B cell (primary cell): Measurements from ENCODE around the gene HSPBAP1. TPM values are rescaled to one million over a fixed set of nuclear protein-coding genes. Genes with fewer than 3 reads are reported as not detected.

Experiments used
- ATAC-seq: fragments of 200-7000 bp; cut with Tn5 transposase; one replicate; pipeline ENCODE4 v1.10.0; 2021; ENCODE audit warnings: low read depth, mild to moderate bottlenecking, moderate number of reproducible peaks, moderate library complexity
- CTCF ChIA-PET: fragments of 350-600 bp; sonication (Branson Sonifier 250); formaldehyde crosslinking; loops from one replicate; lab custom pipeline; 2021; ENCODE audit warnings: antibody characterized with exemption, inconsistent platforms; lab: Charles Lee
- POLR2A ChIA-PET: fragments of 350-600 bp; sonication (Branson Sonifier 250); formaldehyde crosslinking; loops from one replicate; lab custom pipeline; 2021; ENCODE audit warnings: antibody characterized with exemption; lab: Charles Lee
- DNase-seq: peaks from one replicate; pipeline ENCODE4 v3.0.0; 2013
- H2AFZ ChIP-seq: 2 replicates; pipeline ENCODE4 v1.6.1; 2012; ENCODE audit warnings: mild to moderate bottlenecking, low read depth, low read length; ENCODE audit not compliant: insufficient read depth, poor library complexity, severe bottlenecking
- H3K27ac ChIP-seq, 2 donors: 1 replicate in 1 of 2; 2 replicates in 1 of 2; pipeline ENCODE4 v1.5.1; 2012 to 2013; ENCODE audit warnings: low read length in 2 of 2, mild to moderate bottlenecking in 2 of 2, moderate library complexity in 1 of 2
- H3K27me3 ChIP-seq, 4 experiments: fragments of 200-600 bp in 1 of 4; sonication (generic) in 1 of 4; replicated peaks in 1 of 4; 1 replicate in 2 of 4; 2 replicates in 2 of 4; pipeline versions ENCODE4 v1.6.1 to v1.7.0; 2013 to 2016; ENCODE audit warnings: low read length in 3 of 4, mild to moderate bottlenecking in 2 of 4, mixed read lengths in 1 of 4, moderate library complexity in 1 of 4; ENCODE audit not compliant: insufficient read depth in 4 of 4, control insufficient read depth in 3 of 4; ENCODE audit errors: control extremely low read depth in 1 of 4
- H3K36me3 ChIP-seq, 2 experiments: replicated peaks in 1 of 2; 1 replicate in 1 of 2; 2 replicates in 1 of 2; pipeline versions ENCODE4 v1.6.1 to v1.7.1; 2013; ENCODE audit warnings: low read length in 1 of 2; ENCODE audit not compliant: insufficient read depth in 2 of 2, control insufficient read depth in 1 of 2; ENCODE audit errors: control extremely low read depth in 1 of 2, extremely low read depth in 1 of 2
- H3K4me1 ChIP-seq, 2 donors: fragments of 200-600 bp in 1 of 2; sonication (generic) in 1 of 2; 1 replicate in 1 of 2; 2 replicates in 1 of 2; pipeline versions ENCODE4 v1.5.1 to v1.6.1; 2013 to 2017; ENCODE audit warnings: low read length in 2 of 2; ENCODE audit not compliant: control insufficient read depth in 2 of 2, insufficient read depth in 2 of 2
- H3K4me2 ChIP-seq: replicated peaks from 2 replicates; pipeline ENCODE3; 2012; ENCODE audit warnings: mild to moderate bottlenecking, low read depth, low read length; ENCODE audit not compliant: poor library complexity, severe bottlenecking
- H3K4me3 ChIP-seq, 5 experiments: fragments of 200-600 bp in 1 of 5; sonication (generic) in 1 of 5; 1 replicate in 3 of 5; 2 replicates in 2 of 5; pipeline versions ENCODE4 v1.5.1 to v1.7.0; 2011 to 2016; ENCODE audit warnings: low read length in 4 of 5, mild to moderate bottlenecking in 4 of 5, low read depth in 2 of 5, control low read depth in 1 of 5, moderate library complexity in 1 of 5; ENCODE audit not compliant: insufficient read depth in 1 of 5; ENCODE audit errors: control extremely low read depth in 1 of 5, extremely low read depth in 1 of 5
- H3K79me2 ChIP-seq: fragments of 200-600 bp; sonication (generic); one replicate; pipeline ENCODE4 v1.6.0; 2016; ENCODE audit warnings: low read length; ENCODE audit not compliant: control insufficient read depth, insufficient read depth
- H3K9ac ChIP-seq: fragments of 200-600 bp; sonication (generic); 2 replicates; pipeline ENCODE4 v1.6.1; 2017; ENCODE audit warnings: mild to moderate bottlenecking, low read length, moderate library complexity
- H3K9me3 ChIP-seq, 3 donors: one replicate each; pipeline versions ENCODE4 v1.6.1 to v1.7.1; 2013; ENCODE audit warnings: low read length in 2 of 3; ENCODE audit not compliant: control insufficient read depth in 2 of 3, insufficient read depth in 1 of 3; ENCODE audit errors: control extremely low read depth in 1 of 3
- H4K20me1 ChIP-seq: 2 replicates; pipeline ENCODE4 v1.6.0; 2012; ENCODE audit warnings: mild to moderate bottlenecking, low read length; ENCODE audit not compliant: insufficient read depth, control insufficient read depth, poor library complexity, severe bottlenecking
- H3K27ac Mint-ChIP-seq: one replicate; pipeline ENCODE4 v1.8.0; 2021; ENCODE audit warnings: mixed read lengths
- H3K27me3 Mint-ChIP-seq: one replicate; pipeline ENCODE4 v1.8.0; 2021; ENCODE audit warnings: mixed read lengths
- H3K4me1 Mint-ChIP-seq: one replicate; pipeline ENCODE4 v1.8.0; 2021; ENCODE audit warnings: mixed read lengths
- H3K4me3 Mint-ChIP-seq: one replicate; pipeline ENCODE4 v1.8.0; 2021; ENCODE audit warnings: mixed read lengths
- H3K9me3 Mint-ChIP-seq: one replicate; pipeline ENCODE4 v1.8.0; 2022; ENCODE audit warnings: mixed read lengths; ENCODE audit not compliant: insufficient read depth
- CTCF ChIP-seq: fragments of 200-600 bp; IDR thresholded peaks from one replicate; pipeline ENCODE4 v1.8.0; 2022; ENCODE audit warnings: antibody characterized with exemption, mild to moderate bottlenecking
- EZH2 ChIP-seq: IDR thresholded peaks from 2 replicates; pipeline ENCODE4 v1.6.1; 2012; ENCODE audit warnings: borderline replicate concordance, low read depth, mild to moderate bottlenecking, moderate library complexity, low read length; ENCODE audit not compliant: insufficient read depth, poor library complexity, severe bottlenecking
- WGBS: methylation state at CpG from one replicate; pipeline ENCODE4 v1.1.5; 2013; ENCODE audit warnings: missing lambda C conversion rate; ENCODE audit not compliant: insufficient coverage; 5-methylcytosine and 5-hydroxymethylcytosine counted together
- intact Hi-C: fragments of 100-400 bp; cut with micrococcal nuclease; formaldehyde crosslinking; loops from one replicate; pipeline ENCODE4 v1.10.0; 2022
- polyA plus RNA-seq: library from polyadenylated mRNA; depleted of rRNA; stranded (reverse); fragments of >200 nt; gene quantifications from 2 replicates; pipeline ENCODE4 v1.2.3, GENCODE V29; 2012
- total RNA-seq, 2 donors: library from RNA; stranded (reverse); fragments of 120-200 nt in 1 of 2; gene quantifications; 1 replicate in 1 of 2; 2 replicates in 1 of 2; pipeline versions ENCODE4 v1.2.3 to v1.2.4, GENCODE V29; 2013 to 2022

The HSPBAP1 gene
- total and polyA plus RNA-seq, 2 donors (not counting 1 experiment from before 2014, with no cell fraction given): 23.0 to 49.6 TPM

DNA sequence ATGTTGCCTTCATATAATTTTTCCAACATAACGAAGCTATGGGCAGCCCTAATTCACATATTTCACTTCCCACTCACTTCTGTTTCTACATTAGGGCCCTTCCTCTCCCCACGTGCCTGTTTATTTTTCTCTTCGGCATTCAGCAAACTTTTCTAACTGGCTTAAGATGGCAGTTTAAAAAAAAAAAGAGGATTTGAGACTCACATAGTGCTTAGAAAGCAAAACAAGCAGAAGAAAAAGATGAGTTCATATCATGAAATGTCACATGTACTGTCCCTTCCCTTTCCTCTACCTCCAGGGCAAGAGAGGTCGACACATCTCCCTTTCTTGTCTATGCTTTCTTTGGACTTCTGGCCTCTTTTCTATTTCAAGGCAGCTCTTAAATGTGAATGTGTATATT lies 31.8 kb upstream of the HSPBAP1 start:
- no peaks in the 10 kb centered on the region for H4K20me1 ChIP-seq

More for the DNA sequence above, 31.8 kb upstream of the HSPBAP1 start:
- Mint-ChIP-seq H3K4me1 (no peaks in the 10 kb centered on the region), H3K9me3 (no peaks in the 10 kb centered on the region), H3K27ac (no peak overlapping the region), H3K4me3 (no peak overlapping the region), H3K27me3 (no peaks in the 10 kb centered on the region)
- intact Hi-C loops: no loop called here
- peaks cover 5 to 16% of the 10 kb centered on the region in 2 experiments for H3K36me3 ChIP-seq
- DNase-seq: no peak
- no peak for TF ChIP-seq EZH2
- no peak for TF ChIP-seq CTCF
- no peaks in the 10 kb centered on the region for H3K27me3 ChIP-seq
- no peak overlapping the region for H3K9ac ChIP-seq
- no peaks in the 10 kb centered on the region for H3K79me2 ChIP-seq
- no peak overlapping the region for H3K4me3 ChIP-seq
- ChIA-PET CTCF (no interaction called here), POLR2A (no interaction called here)
- no peak for ATAC-seq
- no peaks in the 10 kb centered on the region for H3K4me1 ChIP-seq
- WGBS: no CpG with 5 or more reads among the region's 4 CpGs
- no peak overlapping the region for H3K4me2 ChIP-seq
- H2AFZ ChIP-seq: no peak overlapping the region
- H3K27ac ChIP-seq: no peak overlapping the region
- H3K9me3 ChIP-seq: peaks cover 0 to 2% (median 0%) of the 10 kb centered on the region in 3 donors
